Stimulated activated CD4-positive, alpha-beta T cell treated with anti-CD3 and anti-CD28 coated beads, TNF-alpha, amount 100 ng/mL, for 24 hours (primary cell): ENCODE results near the gene MFSD12.
A peak's percentile ranks its signal among the peaks of the same experiment; 100 is the strongest.

Source experiments
- DNase-seq, 3 experiments: peaks; one replicate each; pipeline ENCODE4 v3.0.0-alpha.2; 2020; ENCODE audit warnings: low read depth in 3 of 3

Gene MFSD12

GRCh38 chr19:3506384-3507340, 50.7 kb downstream of the MFSD12 start:
- peak in 1 of 3 experiments; percentile 13 for DNase-seq

- peak; percentile 99 for DNase-seq
These were observed 51.6 kb downstream of the MFSD12 start, which contains the start of gene FZR1 for GRCh38 chr19:3505598-3506383. Gene FZR1, plus strand, starts transcription at chr19:3506311. Its CDS starts 16,679 bp downstream, at chr19:3522990.

- no peak for DNase-seq
These were observed 52.7 kb downstream of the MFSD12 start for GRCh38 chr19:3504735-3505134.

- DNase-seq = no peak
These were observed 54.3 kb downstream of the MFSD12 start for GRCh38 chr19:3503036-3503572.

GRCh38 chr19:3501780-3502179, 55.6 kb downstream of the MFSD12 start:
- no peak for DNase-seq

- DNase-seq = peak; percentile 92 to 97 (median 95)
These were observed 56.8 kb downstream of the MFSD12 start, which contains the start of gene DOHH for GRCh38 chr19:3500429-3501101. Gene DOHH, minus strand, starts transcription at chr19:3500674. Its CDS starts 3,860 bp downstream, at chr19:3496814.

- DNase-seq = no peak
These were observed 57.5 kb downstream of the MFSD12 start for GRCh38 chr19:3499738-3500428.

GRCh38 chr19:3497757-3498520, 59.4 kb downstream of the MFSD12 start:
- no peak for DNase-seq

GRCh38 chr19:3496392-3497273, 60.8 kb downstream of the MFSD12 start:
- no peak for DNase-seq

- peak; percentile 28 to 67 (median 43) for DNase-seq
These were observed 62.8 kb downstream of the MFSD12 start for GRCh38 chr19:3494559-3494958.
